GM20431 (cell line): Measurements from ENCODE around the gene COL6A5.
"Not testable (repeated sequence)": the region's sequence is repeated elsewhere in the genome, so short reads cannot be mapped to it uniquely, and the experiment has no call there.

Experiments
- in situ Hi-C: fragments of 300-500 bp; cut with MseI, MboI; formaldehyde crosslinking; loops from one replicate; pipeline ENCODE4 v1.15.0; 2020; ENCODE audit warnings: low sequenced_read_pairs; ENCODE audit not compliant: unreplicated experiment

Gene COL6A5

GRCh38 chr3:130430266-130430665, 84.8 kb downstream of the COL6A5 start:
- in situ Hi-C loops = no loop called here

- in situ Hi-C loops = not testable (repeated sequence)
Measured at GRCh38 chr3:130432086-130432485, 86.6 kb downstream of the COL6A5 start.

GRCh38 chr3:130433306-130433705, 87.8 kb downstream of the COL6A5 start:
- in situ Hi-C loops = no loop called here

- in situ Hi-C loops = no loop called here
Measured at GRCh38 chr3:130442284-130442683, 96.8 kb downstream of the COL6A5 start.

- in situ Hi-C loops = not testable (repeated sequence)
Measured at GRCh38 chr3:130446840-130447239, 101.4 kb downstream of the COL6A5 start.

- in situ Hi-C loops = not testable (repeated sequence)
Measured at GRCh38 chr3:130448155-130448554, 102.7 kb downstream of the COL6A5 start.

GRCh38 chr3:130456540-130456939, 111.1 kb downstream of the COL6A5 start:
- in situ Hi-C loops = no loop called here

- in situ Hi-C loops = no loop called here
Measured at GRCh38 chr3:130457671-130458070, 112.2 kb downstream of the COL6A5 start.

- in situ Hi-C loops = no loop called here
Measured at GRCh38 chr3:130459944-130460343, 114.5 kb downstream of the COL6A5 start.

GRCh38 chr3:130462089-130462488, 116.6 kb downstream of the COL6A5 start:
- in situ Hi-C loops = no loop called here

- in situ Hi-C loops = no loop called here
Measured at GRCh38 chr3:130463221-130463620, 117.7 kb downstream of the COL6A5 start.

- in situ Hi-C loops = no loop called here
Measured at GRCh38 chr3:130465521-130465920, 120.0 kb downstream of the COL6A5 start.

GRCh38 chr3:130468311-130468710, 122.8 kb downstream of the COL6A5 start:
- in situ Hi-C loops = no loop called here

- in situ Hi-C loops = no loop called here
Measured at GRCh38 chr3:130470126-130470525, 124.7 kb downstream of the COL6A5 start.

GRCh38 chr3:130473416-130473815, 127.9 kb downstream of the COL6A5 start:
- in situ Hi-C loops = no loop called here

GRCh38 chr3:130480736-130481135, 135.3 kb downstream of the COL6A5 start:
- in situ Hi-C loops = no loop called here

GRCh38 chr3:130488288-130488687, 142.8 kb downstream of the COL6A5 start:
- in situ Hi-C loops = no loop called here

- in situ Hi-C loops = no loop called here
Measured at GRCh38 chr3:130488769-130489450, 143.4 kb downstream of the COL6A5 start.

- in situ Hi-C loops = no loop called here
Measured at GRCh38 chr3:130490241-130490640, 144.8 kb downstream of the COL6A5 start.

- in situ Hi-C loops = no loop called here
Measured at GRCh38 chr3:130491431-130491830, 146.0 kb downstream of the COL6A5 start.

- in situ Hi-C loops = no loop called here
Measured at GRCh38 chr3:130504701-130505100, 159.2 kb downstream of the COL6A5 start.

GRCh38 chr3:130506031-130506430, 160.6 kb downstream of the COL6A5 start:
- in situ Hi-C loops = no loop called here
